GM19193 (cell line): Measurements from ENCODE around the gene TIAL1.

ENCODE experiments used
- POLR2A ChIP-seq: IDR thresholded peaks from 4 replicates; pipeline ENCODE4 v1.6.1; 2011; ENCODE audit not compliant: insufficient read depth, insufficient read length; ENCODE audit errors: extremely low read depth

TIAL1 gene

DNA sequence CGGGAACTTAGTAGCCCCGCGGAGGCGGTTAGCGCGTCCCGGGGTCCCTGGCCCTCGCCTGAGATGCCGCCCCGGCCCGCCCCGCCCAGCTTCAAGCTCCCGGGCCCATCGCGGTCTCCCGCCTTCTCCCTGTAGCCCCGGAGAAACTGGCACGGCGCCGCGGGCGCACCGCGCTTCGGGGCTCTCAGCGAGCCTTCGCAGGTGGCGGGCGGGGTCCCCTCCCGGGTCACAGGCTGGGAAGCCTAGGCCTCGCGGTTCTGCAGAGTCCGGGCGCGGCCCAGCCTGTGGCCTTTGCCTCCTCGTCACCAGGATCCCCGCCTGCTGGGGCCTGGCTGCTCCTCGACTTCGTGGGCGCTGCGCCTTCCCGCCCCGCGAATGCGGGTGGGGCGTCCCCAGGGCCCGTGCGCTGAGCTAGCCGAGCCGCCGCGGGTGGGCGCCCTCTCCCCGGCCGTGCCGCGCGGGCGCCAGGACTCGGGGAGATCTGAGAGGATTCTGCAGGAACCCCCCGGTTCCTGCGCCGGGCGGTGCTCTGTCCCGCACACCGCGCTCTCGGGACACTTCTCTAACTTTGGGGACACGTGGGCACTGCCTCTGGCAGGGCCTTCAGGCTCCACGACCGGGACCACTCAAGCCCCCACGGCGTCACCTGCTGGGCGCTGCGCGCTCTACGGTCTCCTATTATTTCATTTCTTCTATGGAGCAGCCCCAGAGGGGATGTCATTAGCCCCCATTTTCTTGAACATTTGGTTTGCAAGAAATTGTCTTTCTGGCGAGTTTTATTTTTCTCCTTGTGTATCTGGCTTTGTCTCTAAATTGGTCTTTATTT, 53.6 kb downstream of the TIAL1 start:
- no peak for TF ChIP-seq POLR2A

DNA sequence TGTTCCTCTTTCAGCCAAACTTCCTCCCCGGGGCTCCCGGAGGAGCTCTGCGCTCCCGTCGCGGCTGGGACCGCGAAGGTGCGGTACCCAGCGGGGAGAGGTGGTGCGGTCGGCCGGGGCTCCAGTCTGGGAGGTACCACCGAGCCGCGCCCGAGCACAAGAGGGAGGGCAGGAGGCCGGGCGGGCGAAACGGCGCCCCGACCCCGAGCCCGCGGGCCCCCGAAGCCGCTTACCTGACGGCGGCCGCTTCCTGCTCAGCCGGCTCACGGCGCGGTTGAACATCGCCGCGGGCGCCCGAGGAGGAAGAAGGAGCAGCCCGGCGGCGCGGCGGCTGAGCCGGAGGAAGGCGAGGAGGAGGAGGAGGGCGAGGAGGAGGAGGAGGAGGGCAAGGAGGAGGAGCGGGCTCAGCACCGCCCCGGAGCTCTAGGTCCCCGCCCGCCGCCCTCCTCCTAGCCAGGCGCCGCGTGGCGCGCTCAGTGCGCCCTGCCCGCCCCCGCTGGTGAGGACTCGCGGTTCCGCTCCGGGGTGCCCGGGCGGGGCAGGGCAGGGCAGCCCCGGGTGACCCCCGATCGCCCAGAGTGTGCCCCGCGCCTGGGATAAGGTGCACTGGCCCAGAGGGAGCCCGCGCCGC, 54.3 kb downstream of the TIAL1 start, which contains the start of gene RGS10:
RGS10 (minus strand) TSS at position 363 of the 631 bp plus-strand sequence; CDS start at position 282, 81 bp downstream.
- peak; percentile 71 for TF ChIP-seq POLR2A

DNA sequence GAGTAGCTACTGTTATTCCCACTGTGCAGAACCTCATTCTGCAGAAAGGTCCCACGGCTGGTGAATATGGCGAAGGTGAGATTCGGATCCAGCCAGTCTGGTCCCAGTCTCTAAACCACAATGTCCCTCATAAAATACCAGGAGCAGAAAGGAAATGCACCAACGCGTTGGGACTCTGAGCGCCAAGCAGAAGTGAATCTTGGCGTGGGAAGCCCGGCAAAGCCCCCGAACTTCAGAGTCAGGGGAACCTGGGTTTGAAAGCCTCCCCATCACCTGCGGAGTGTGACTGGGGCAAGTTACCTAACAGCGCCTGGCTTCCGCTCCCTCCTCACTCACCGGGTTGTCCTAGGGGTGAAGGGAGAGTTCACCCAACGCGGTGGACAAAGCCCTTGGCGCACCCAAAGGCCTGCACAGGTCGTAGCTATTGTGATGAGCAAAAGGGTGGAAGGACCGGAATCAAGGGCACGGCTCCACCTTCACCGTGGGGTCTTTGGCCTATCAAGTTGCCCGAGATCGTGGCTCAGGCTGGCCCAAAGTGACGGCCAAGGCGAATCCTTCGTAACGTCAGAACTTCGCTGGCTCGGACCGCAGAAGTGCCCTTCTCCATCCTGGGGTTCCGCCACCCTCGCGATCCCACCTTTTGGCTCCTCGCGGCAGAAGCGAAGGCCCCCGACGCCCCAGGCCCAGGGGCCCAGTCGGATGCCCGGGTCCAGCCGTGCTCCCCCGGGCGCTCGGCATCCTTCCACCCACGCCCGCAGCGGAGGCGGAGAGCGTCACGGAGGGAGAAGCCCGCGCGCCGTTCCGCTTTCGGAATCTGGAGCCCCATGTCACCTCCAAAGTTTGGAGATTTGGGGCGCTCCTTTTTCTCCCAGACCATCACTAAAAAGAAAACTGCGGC, 55.1 kb downstream of the TIAL1 start:
- no peak for TF ChIP-seq POLR2A

DNA sequence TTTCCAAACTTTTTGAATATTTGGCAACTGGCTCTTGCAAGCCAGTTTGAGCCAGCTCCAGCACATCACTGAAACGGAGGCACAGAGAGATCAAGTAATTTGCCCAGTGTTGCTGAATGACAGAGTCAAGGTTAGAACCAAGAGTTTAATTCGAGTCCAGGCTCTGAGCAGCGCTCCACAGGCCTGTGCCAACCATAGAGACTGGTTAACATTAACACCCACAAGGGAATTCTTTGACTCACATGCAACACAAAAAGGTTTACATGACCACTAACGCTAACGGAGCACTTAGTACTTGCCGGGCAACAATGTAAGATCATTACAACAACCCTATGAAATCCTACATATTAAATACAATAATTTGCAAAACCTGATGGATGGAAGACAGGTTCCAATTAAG, 55.7 kb downstream of the TIAL1 start:
- no peak for TF ChIP-seq POLR2A

- no peak for TF ChIP-seq POLR2A
Measured at GRCh38 chr10:119540038-119540437, 56.7 kb downstream of the TIAL1 start.

GRCh38 chr10:119539359-119539825, 57.4 kb downstream of the TIAL1 start:
- TF ChIP-seq POLR2A: no peak

DNA sequence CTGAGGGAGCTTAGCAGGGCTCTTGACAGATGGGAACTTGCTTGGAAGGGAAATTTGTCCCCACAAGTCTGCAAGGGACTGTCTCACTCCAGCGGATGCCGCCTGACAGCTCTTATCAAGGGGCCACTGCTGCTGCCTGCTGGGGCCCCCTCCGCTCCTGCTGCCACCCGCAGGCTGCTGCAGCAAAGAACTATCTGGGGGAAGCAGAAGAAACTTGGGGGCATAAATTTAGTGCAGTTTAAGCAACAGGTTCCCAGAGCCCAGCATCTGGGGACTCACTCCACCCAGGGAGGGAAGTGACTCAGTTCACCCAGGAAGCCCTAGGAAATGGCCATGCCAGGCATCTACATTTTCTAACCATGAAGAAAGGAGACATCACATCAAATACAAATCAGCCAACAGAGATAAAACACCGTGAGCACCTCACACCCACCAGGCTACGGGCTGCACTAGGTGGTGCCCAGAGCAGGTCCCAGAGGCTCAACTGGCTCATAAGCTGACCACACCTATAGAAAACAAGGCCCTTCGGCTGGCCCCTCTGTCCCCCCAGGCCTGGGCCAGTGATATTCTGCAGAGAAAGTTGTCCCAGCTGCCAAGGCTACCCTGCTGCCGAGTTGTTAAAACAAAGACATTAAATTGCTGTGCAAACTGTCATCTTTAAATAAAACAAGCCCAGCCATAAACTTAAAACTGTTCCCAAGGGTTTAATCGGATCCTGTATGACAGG, 58.0 kb downstream of the TIAL1 start:
- TF ChIP-seq POLR2A: no peak

- TF ChIP-seq POLR2A: no peak
Measured at GRCh38 chr10:119537953-119538630, 58.7 kb downstream of the TIAL1 start.

GRCh38 chr10:119536508-119537025, 60.2 kb downstream of the TIAL1 start:
- TF ChIP-seq POLR2A: no peak

DNA sequence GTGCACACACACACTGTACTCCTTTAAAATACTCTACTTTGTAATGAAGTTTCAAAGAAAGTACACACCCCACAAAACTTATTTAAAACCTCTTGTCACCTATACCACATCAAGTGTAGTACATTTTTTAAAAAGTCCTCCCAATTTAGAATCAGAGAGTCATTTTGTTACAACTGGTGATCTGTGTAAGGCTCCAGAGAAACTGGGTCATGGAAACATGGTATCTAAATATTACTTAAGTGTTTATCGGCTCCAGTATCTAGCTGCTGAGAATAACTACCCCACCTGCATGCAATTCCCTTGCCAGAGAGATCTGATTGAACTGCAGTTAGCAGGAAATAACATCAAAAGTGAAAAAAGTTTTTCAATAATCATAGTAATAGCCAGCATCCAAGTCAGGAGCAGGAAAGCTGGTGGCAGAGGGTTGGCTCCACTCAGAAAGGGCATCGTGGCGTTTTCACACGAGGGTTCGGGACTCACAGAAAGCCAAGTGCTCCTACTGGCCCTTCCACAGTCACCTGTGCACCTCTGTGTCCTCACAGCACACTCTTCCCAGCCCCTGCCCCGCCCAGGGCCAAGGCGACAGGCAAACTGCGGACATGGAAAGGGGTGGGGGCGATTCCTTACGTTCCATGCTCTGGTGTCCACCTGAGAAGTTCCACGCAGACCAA, 60.8 kb downstream of the TIAL1 start:
- TF ChIP-seq POLR2A: no peak

- no peak for TF ChIP-seq POLR2A
Measured at GRCh38 chr10:119535305-119535704, 61.5 kb downstream of the TIAL1 start.

DNA sequence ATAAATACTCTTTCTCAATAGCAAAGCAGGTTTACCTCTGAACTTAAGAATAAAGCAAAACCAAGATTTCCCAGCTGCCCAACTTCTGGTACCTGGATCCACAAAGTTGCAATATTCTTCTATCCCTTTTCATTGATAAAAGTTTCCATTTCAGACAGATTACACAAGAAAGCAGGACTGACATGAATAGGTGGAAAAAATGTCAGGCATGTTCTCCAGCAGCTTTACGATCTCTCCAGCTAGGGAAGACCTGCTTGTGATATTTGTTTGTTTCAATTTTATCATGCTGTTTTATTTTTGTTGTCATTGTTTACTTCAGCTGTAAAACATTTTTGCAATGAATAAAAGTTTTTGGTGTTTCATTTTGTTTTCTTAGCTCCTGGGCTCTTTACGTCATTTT, 63.3 kb downstream of the TIAL1 start:
- TF ChIP-seq POLR2A: no peak

DNA sequence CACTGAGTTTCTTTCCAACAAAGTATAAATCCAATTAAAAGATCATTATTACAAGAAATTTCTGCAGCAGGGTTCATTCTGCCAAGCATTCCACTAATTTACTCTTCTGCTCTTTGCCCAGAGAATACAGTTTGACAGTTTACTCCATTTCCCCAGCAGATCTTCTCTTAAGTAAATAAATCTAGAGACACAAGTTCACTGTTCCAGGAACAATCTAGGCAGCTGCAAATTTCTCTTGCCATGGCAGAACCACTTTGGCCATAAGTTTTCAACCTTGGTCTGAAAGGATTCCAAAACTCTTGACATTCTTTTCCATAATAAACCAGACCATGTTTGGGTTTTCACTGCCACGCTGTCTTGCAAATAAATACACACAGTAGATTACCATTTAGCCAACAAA, 65.7 kb downstream of the TIAL1 start:
- TF ChIP-seq POLR2A: no peak

- TF ChIP-seq POLR2A: no peak
Measured at GRCh38 chr10:119526621-119527592, 69.9 kb downstream of the TIAL1 start.
